Measurements from ENCODE around the gene SOX6.

The SOX6 gene

GRCh38 chr11:16289541-16289940, 66.8 kb downstream of the SOX6 start:
- no peak for DNase-seq
- Mint-ChIP-seq H3K4me3 (no peak overlapping the region), H3K9me3 (peaks cover 2% of the 10 kb centered on the region), H3K4me1 (ENCODE audit: low read depth) (no peaks in the 10 kb centered on the region), H3K27me3 (no peaks in the 10 kb centered on the region), H3K27ac (no peak overlapping the region), H3K36me3 (ENCODE audit: low read depth) (no peaks in the 10 kb centered on the region)

GRCh38 chr11:16287630-16288280, 68.6 kb downstream of the SOX6 start:
- Mint-ChIP-seq H3K4me1 (ENCODE audit: low read depth) (no peaks in the 10 kb centered on the region), H3K4me3 (no peak overlapping the region), H3K27ac (no peak overlapping the region), H3K36me3 (ENCODE audit: low read depth) (no peaks in the 10 kb centered on the region), H3K27me3 (no peaks in the 10 kb centered on the region), H3K9me3 (peaks cover 2% of the 10 kb centered on the region)
- DNase-seq = no peak

GRCh38 chr11:16286095-16286494, 70.3 kb downstream of the SOX6 start:
- DNase-seq = no peak
- Mint-ChIP-seq H3K4me3 (no peak overlapping the region), H3K9me3 (no peaks in the 10 kb centered on the region)

GRCh38 chr11:16280256-16280682, 76.1 kb downstream of the SOX6 start:
- no peaks in the 10 kb centered on the region for H3K36me3 Mint-ChIP-seq (ENCODE audit: low read depth)
- H3K4me1 Mint-ChIP-seq (ENCODE audit: low read depth) = no peaks in the 10 kb centered on the region
- no peak overlapping the region for H3K27ac Mint-ChIP-seq
- DNase-seq = no peak
- no peak overlapping the region for H3K4me3 Mint-ChIP-seq
- H3K9me3 Mint-ChIP-seq = no peaks in the 10 kb centered on the region
- H3K27me3 Mint-ChIP-seq = no peaks in the 10 kb centered on the region

More at GRCh38 chr11:16286095-16286494, 70.3 kb downstream of the SOX6 start:
- H3K27ac Mint-ChIP-seq = no peak overlapping the region
- no peaks in the 10 kb centered on the region for H3K27me3 Mint-ChIP-seq
- no peaks in the 10 kb centered on the region for H3K36me3 Mint-ChIP-seq (ENCODE audit: low read depth)
- H3K4me1 Mint-ChIP-seq (ENCODE audit: low read depth) = no peaks in the 10 kb centered on the region

GRCh38 chr11:16279524-16279923, 76.8 kb downstream of the SOX6 start:
- H3K27ac Mint-ChIP-seq = no peak overlapping the region
- no peak overlapping the region for H3K4me3 Mint-ChIP-seq
- H3K9me3 Mint-ChIP-seq = no peaks in the 10 kb centered on the region
- no peaks in the 10 kb centered on the region for H3K4me1 Mint-ChIP-seq (ENCODE audit: low read depth)
- no peaks in the 10 kb centered on the region for H3K36me3 Mint-ChIP-seq (ENCODE audit: low read depth)
- H3K27me3 Mint-ChIP-seq = no peaks in the 10 kb centered on the region
- DNase-seq = no peak

- Mint-ChIP-seq H3K27ac (no peak overlapping the region), H3K27me3 (no peaks in the 10 kb centered on the region), H3K4me1 (ENCODE audit: low read depth) (no peaks in the 10 kb centered on the region), H3K9me3 (no peaks in the 10 kb centered on the region), H3K4me3 (no peak overlapping the region), H3K36me3 (ENCODE audit: low read depth) (no peaks in the 10 kb centered on the region)
- DNase-seq = no peak
Observed at GRCh38 chr11:16278979-16279378, 77.4 kb downstream of the SOX6 start.

- H3K27me3 Mint-ChIP-seq = no peaks in the 10 kb centered on the region
- H3K27ac Mint-ChIP-seq = no peak overlapping the region
- H3K36me3 Mint-ChIP-seq (ENCODE audit: low read depth) = no peaks in the 10 kb centered on the region
- H3K9me3 Mint-ChIP-seq = no peaks in the 10 kb centered on the region
- no peak overlapping the region for H3K4me3 Mint-ChIP-seq
- no peak for DNase-seq
- no peaks in the 10 kb centered on the region for H3K4me1 Mint-ChIP-seq (ENCODE audit: low read depth)
Observed at GRCh38 chr11:16278273-16278672, 78.1 kb downstream of the SOX6 start.

- Mint-ChIP-seq H3K27me3 (no peaks in the 10 kb centered on the region), H3K36me3 (ENCODE audit: low read depth) (no peaks in the 10 kb centered on the region), H3K27ac (no peak overlapping the region), H3K9me3 (no peaks in the 10 kb centered on the region), H3K4me3 (no peak overlapping the region), H3K4me1 (ENCODE audit: low read depth) (no peaks in the 10 kb centered on the region)
- DNase-seq = no peak
Observed at GRCh38 chr11:16276251-16276650, 80.1 kb downstream of the SOX6 start.

GRCh38 chr11:16271258-16271657, 85.1 kb downstream of the SOX6 start:
- Mint-ChIP-seq H3K4me1 (ENCODE audit: low read depth) (no peaks in the 10 kb centered on the region), H3K36me3 (ENCODE audit: low read depth) (no peaks in the 10 kb centered on the region), H3K27ac (no peak overlapping the region), H3K4me3 (no peak overlapping the region), H3K9me3 (peaks cover 3% of the 10 kb centered on the region), H3K27me3 (no peaks in the 10 kb centered on the region)
- no peak for DNase-seq

- no peak for DNase-seq
- H3K36me3 Mint-ChIP-seq (ENCODE audit: low read depth) = no peaks in the 10 kb centered on the region
- no peak overlapping the region for H3K27ac Mint-ChIP-seq
- no peaks in the 10 kb centered on the region for H3K27me3 Mint-ChIP-seq
- peaks cover 3% of the 10 kb centered on the region for H3K9me3 Mint-ChIP-seq
- H3K4me1 Mint-ChIP-seq (ENCODE audit: low read depth) = no peaks in the 10 kb centered on the region
- no peak overlapping the region for H3K4me3 Mint-ChIP-seq
Observed at GRCh38 chr11:16266021-16266420, 90.3 kb downstream of the SOX6 start.

- Mint-ChIP-seq H3K27me3 (no peaks in the 10 kb centered on the region), H3K27ac (no peak overlapping the region), H3K4me3 (no peak overlapping the region), H3K4me1 (ENCODE audit: low read depth) (no peaks in the 10 kb centered on the region), H3K36me3 (ENCODE audit: low read depth) (no peaks in the 10 kb centered on the region), H3K9me3 (peaks cover 3% of the 10 kb centered on the region)
- DNase-seq = no peak
Observed at GRCh38 chr11:16265022-16265421, 91.3 kb downstream of the SOX6 start.

- H3K36me3 Mint-ChIP-seq (ENCODE audit: low read depth) = no peaks in the 10 kb centered on the region
- no peaks in the 10 kb centered on the region for H3K4me1 Mint-ChIP-seq (ENCODE audit: low read depth)
- no peak overlapping the region for H3K27ac Mint-ChIP-seq
- no peaks in the 10 kb centered on the region for H3K27me3 Mint-ChIP-seq
- peaks cover 5% of the 10 kb centered on the region for H3K9me3 Mint-ChIP-seq
- no peak overlapping the region for H3K4me3 Mint-ChIP-seq
- no peak for DNase-seq
Observed at GRCh38 chr11:16262645-16262955, 93.7 kb downstream of the SOX6 start.

- peaks cover 5% of the 10 kb centered on the region for H3K9me3 Mint-ChIP-seq
- no peak overlapping the region for H3K27ac Mint-ChIP-seq
- H3K4me3 Mint-ChIP-seq = no peak overlapping the region
- no peaks in the 10 kb centered on the region for H3K27me3 Mint-ChIP-seq
- no peaks in the 10 kb centered on the region for H3K36me3 Mint-ChIP-seq (ENCODE audit: low read depth)
- no peak for DNase-seq
- no peaks in the 10 kb centered on the region for H3K4me1 Mint-ChIP-seq (ENCODE audit: low read depth)
Observed at GRCh38 chr11:16261836-16262644, 94.3 kb downstream of the SOX6 start.

GRCh38 chr11:16252373-16252772, 104.0 kb downstream of the SOX6 start:
- Mint-ChIP-seq H3K4me1 (ENCODE audit: low read depth) (no peaks in the 10 kb centered on the region), H3K27me3 (no peaks in the 10 kb centered on the region), H3K4me3 (no peak overlapping the region), H3K27ac (no peak overlapping the region), H3K9me3 (peaks cover 4% of the 10 kb centered on the region), H3K36me3 (ENCODE audit: low read depth) (no peaks in the 10 kb centered on the region)
- no peak for DNase-seq

GRCh38 chr11:16248248-16248647, 108.1 kb downstream of the SOX6 start:
- H3K27me3 Mint-ChIP-seq = no peaks in the 10 kb centered on the region
- H3K4me1 Mint-ChIP-seq (ENCODE audit: low read depth) = no peaks in the 10 kb centered on the region
- H3K27ac Mint-ChIP-seq = no peak overlapping the region

More at GRCh38 chr11:16248248-16248647, 108.1 kb downstream of the SOX6 start:
- Mint-ChIP-seq H3K36me3 (ENCODE audit: low read depth) (no peaks in the 10 kb centered on the region), H3K9me3 (peaks cover 4% of the 10 kb centered on the region), H3K4me3 (no peak overlapping the region)
- DNase-seq = no peak
